ENCODE results near the gene CRCP.
A peak's percentile ranks its signal among the peaks of the same experiment; 100 is the strongest.
"Not testable (repeated sequence)": the region's sequence is repeated elsewhere in the genome, so short reads cannot be mapped to it uniquely, and the experiment has no call there.

The CRCP gene

GRCh38 chr7:66114743-66115649 lies at the start of gene CRCP:
Gene CRCP (plus strand): TSS chr7:66114847. CDS start chr7:66114963, 116 bp downstream.
- peak; percentile 66 to 67 for DNase-seq (ENCODE audit: extremely low read depth in 1 of 2, low read depth in 1 of 2)

DNA sequence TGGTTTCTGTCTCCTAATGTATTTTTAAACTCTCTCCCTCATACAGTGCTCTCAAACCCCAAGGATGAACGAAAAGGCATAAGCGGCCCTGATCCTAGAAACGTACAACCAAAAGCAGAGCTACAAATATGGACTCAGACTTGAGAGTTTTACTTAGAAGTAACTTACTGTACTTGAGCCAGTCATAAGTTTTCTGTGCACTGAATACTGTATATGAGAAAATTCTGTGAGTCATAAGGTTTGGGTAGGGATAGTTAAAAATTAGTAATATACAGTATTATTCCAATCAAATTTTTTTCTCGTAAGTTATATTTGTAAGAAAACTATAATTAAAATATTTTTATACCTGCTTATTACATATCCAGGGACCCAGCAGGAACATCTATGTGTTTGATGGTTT lies 44.9 kb upstream of the CRCP start:
- DNase-seq (ENCODE audit: extremely low read depth in 1 of 2, low read depth in 1 of 2), result no peak

- no peak for DNase-seq (ENCODE audit: extremely low read depth in 1 of 2, low read depth in 1 of 2)
Measured at GRCh38 chr7:66070222-66070621, 44.4 kb upstream of the CRCP start.

- DNase-seq (ENCODE audit: extremely low read depth in 1 of 2, low read depth in 1 of 2), result not testable (repeated sequence)
Measured at GRCh38 chr7:66072208-66072607, 42.4 kb upstream of the CRCP start.

DNA sequence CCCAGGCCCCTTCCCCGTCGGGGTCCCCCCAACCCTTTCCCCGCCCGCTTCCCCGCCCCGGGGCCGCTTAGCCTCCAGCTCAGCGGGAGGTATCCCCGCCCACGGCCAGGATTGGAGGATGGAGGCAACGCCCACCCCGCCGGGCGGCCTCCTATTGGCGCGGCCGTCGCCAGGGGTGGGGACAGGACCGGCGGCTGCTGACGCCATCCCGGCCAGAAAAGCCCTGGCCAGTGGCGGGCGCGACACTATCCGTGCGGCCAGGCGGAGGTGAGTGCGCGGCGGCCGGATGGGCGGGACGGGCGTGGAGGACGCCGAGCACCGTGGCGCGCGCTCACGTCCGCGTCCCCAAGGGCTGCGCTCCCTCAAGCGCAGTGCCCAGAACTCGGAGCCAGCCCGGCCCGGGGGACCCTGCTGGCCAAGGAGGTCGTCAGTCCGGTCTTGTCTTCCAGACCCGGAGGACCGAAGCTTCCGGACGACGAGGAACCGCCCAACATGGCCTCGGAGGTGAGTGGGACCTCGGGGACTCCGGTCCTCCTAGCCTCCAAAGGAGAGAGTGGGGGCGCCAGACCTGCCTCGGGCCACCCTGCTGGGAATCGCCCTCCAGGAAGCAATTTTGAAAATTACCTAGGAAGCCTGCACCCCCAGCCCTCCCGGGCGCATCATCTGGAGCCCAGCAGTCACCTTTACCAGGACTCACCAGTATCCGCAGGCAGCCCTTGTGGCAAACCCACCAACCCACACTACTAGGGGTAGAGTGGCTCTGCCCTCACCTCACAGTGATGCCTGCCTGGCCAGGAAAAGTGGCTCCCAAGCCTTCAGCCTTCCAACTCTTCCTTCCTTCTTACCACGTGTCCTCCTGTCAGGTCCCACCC lies 38.8 kb upstream of the CRCP start, which contains the start of gene ASL:
TSS of gene ASL (plus strand) at position 230 of the 872 bp plus-strand sequence. CDS start at position 493, 263 bp downstream.
- DNase-seq (ENCODE audit: extremely low read depth in 1 of 2, low read depth in 1 of 2), result peak; percentile 84 to 85

- no peak for DNase-seq (ENCODE audit: extremely low read depth in 1 of 2, low read depth in 1 of 2)
Measured at GRCh38 chr7:66076462-66077329, 38.0 kb upstream of the CRCP start.

GRCh38 chr7:66078067-66078466 lies 36.6 kb upstream of the CRCP start:
- DNase-seq (ENCODE audit: extremely low read depth in 1 of 2, low read depth in 1 of 2), result no peak

DNA sequence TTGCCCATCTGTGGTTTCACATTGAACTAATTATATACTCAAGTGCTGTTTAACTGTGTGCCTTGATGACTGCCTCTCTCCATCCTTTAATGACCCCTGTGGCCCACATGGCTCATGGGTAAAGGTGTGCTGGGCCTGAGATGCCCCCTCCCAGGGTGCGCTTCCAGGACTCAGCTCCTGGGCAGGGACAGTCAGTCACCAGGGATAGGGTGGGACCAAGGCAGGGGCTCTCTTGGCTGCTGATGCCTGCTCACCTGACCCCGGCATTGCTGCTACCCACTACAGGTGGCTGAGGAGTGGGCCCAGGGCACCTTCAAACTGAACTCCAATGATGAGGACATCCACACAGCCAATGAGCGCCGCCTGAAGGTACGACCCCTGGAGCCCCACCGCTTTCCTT lies 32.6 kb upstream of the CRCP start:
- no peak for DNase-seq (ENCODE audit: extremely low read depth in 1 of 2, low read depth in 1 of 2)

DNA sequence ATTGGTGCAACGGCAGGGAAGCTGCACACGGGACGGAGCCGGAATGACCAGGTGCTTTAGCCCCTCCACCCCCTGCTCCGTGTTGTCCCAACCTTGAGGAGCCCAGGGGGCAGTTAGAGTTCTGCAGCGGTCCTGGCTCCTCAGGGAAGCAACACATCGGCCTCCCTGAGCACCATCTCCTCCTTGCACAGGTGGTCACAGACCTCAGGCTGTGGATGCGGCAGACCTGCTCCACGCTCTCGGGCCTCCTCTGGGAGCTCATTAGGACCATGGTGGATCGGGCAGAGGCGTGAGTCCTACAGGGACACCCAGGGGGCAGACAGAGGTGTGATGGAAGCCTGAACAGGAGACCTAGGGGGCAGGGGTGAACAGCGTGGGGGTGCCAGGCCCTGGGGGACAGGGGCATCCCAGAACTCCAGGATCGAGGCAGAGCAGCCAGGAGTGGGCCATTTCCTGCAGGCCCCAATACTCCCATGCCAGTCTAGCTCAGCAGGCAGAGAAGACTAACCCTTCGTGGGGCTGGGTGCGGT lies 31.7 kb upstream of the CRCP start:
- no peak for DNase-seq (ENCODE audit: extremely low read depth in 1 of 2, low read depth in 1 of 2)

DNA sequence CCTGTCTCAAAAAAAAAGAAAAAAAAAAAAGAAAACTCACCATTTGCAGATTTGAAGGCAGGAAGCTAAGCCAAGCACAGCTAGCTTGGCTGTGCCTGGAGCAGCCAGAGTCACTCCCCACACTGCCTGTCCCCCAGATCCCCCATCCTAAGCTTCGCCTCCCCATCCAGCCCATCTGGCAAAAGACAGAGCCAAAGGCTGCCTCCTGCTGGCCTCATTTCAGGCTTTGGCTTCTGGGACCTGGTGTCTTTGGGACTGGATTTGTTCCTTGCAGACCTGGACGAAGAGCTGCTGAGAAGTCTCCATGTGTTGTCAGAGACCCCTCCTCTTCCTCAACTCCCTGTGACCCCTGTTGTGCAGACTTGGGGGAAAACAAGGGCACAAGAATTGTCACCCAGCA lies 31.0 kb upstream of the CRCP start:
- no peak for DNase-seq (ENCODE audit: extremely low read depth in 1 of 2, low read depth in 1 of 2)

DNA sequence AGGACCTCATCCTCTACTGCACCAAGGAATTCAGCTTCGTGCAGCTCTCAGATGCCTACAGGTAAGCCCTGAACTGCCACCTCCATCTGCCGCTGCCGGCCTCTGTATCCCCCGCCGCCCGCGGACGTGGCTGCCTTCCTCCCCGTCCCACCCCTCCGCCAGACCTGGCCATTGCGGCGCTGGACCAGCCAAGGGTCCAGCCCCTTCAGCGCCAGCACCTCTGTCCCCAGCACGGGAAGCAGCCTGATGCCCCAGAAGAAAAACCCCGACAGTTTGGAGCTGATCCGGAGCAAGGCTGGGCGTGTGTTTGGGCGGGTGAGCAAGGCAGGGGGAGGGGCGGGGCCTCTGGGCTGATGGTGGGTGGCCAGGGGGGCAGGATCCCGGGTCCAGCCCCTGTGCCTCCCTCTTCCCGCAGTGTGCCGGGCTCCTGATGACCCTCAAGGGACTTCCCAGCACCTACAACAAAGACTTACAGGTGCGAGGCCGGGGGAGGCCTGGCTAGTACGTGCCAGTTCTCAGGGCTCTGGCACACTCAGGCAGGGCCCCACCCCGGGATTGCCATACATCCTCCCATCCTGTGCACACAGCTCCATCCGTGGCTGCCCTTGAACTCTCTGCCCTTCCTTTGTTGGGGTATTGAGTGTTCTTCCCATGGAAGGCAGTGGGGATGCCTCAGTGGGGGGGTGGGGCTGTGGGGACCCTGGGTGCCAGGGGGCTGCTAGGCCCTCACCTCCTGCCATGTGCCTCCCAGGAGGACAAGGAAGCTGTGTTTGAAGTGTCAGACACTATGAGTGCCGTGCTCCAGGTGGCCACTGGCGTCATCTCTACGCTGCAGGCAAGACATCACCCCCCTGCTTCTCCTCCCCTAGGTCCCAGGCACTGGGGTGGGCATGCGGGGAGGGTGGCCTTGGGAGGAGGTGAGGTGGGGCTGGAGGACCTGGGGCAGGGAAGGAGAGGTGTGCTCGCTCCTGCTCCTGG lies 25.5 kb upstream of the CRCP start:
- DNase-seq (ENCODE audit: extremely low read depth in 1 of 2, low read depth in 1 of 2), result no peak

DNA sequence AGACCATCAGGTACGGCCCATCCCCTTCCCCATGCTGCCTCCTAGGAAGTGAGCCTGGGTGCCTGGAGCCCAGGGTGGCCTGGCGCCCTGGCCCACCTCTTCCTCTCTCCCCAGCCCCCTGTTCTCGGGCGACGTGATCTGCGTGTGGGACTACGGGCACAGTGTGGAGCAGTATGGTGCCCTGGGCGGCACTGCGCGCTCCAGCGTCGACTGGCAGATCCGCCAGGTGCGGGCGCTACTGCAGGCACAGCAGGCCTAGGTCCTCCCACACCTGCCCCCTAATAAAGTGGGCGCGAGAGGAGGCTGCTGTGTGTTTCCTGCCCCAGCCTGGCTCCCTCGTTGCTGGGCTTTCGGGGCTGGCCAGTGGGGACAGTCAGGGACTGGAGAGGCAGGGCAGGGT lies 22.0 kb upstream of the CRCP start:
- no peak for DNase-seq (ENCODE audit: extremely low read depth in 1 of 2, low read depth in 1 of 2)

DNA sequence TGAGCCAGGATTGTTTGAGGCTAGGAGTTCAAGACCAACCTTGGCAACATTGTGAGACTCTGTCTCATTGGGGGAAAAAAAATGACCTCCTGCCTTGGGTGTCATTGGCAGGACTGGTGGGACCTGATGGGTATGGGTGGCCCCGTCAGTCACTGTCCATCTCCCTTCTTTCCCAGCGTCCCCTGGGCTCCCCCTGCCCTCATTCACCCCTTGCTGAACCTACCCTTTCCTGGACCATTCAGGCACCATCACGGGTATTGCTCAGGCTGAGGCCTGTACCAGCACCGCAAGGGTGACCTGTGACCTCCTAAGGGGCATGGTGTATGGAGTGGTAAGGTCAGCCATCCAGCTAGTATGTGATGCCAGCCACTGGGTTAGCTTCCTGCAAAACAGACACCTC lies 19.6 kb upstream of the CRCP start:
- DNase-seq (ENCODE audit: extremely low read depth in 1 of 2, low read depth in 1 of 2), result no peak

- no peak for DNase-seq (ENCODE audit: extremely low read depth in 1 of 2, low read depth in 1 of 2)
Measured at GRCh38 chr7:66099232-66099550, 15.5 kb upstream of the CRCP start.

DNA sequence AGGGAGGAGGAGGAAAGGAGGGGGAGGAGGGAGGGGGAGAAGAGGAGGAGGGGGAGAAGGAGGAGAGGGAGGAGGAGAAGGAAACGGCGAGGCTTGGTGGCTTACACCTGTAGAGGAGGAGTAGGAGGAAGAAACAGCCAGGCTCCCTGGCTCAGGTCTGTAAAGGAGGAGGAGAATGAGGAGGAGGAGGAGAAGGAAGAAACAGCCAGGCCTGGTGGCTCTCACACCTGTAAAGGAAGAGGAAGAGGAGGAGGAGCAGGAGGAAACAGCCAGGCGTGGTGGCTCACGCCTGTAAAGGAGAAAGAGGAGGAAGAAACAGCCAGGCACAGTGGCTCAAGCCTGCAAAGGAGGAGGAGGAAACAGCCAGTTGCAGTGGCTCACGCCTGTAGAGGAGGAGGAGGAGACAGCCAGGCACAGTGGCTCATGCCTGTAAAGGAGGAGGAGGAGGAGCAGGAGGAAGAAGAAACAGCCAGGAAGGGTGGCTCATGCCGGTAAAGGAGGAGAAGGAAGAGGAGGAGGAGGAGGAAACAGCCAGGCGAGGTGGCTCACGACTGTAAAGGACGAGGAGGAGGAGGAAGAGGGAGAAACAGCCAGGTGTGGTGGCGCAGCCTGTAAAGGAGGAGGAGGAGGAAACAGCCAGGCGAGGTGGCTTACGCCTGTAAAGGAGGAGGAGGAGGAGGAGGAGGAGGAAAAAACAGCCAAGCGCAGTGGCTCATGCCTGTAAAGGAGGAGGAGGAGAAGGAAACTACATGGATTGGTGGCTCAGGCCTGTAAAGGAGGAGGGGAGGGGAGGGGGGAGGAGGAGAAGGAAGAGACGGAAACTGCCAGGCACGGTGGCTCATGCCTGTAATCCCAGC lies 14.9 kb upstream of the CRCP start:
- DNase-seq (ENCODE audit: extremely low read depth in 1 of 2, low read depth in 1 of 2), result no peak

DNA sequence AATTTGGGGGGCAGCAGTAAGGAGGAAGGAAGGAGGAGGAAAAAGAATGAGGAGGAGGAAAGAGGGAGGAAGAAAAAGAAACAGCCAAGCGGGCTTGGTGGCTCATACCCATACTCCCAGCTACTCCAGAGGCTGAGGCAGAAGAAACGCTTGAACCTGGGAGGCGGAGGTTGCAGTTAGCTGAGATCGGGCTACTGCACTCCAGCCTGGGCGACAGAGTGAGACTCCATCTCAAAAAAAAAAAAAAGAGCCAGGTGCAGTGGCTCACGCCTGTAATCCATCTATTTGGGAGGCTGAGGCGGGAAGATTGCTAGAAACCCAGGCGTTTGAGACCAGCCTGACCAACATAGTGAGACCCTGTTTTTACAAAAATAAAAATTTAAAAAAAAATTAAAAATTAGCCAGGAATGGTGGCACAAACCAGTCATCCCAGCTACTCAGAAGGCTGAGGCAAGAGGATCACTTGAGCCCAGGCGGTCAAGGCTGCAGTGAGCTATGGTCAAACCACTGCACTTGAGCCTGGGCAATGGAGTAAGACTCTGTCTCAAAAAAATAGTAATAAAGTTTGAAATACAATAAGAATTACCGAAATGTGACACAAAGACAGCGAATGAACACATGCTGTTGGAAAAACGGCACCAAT lies 14.1 kb upstream of the CRCP start:
- no peak for DNase-seq (ENCODE audit: extremely low read depth in 1 of 2, low read depth in 1 of 2)

DNA sequence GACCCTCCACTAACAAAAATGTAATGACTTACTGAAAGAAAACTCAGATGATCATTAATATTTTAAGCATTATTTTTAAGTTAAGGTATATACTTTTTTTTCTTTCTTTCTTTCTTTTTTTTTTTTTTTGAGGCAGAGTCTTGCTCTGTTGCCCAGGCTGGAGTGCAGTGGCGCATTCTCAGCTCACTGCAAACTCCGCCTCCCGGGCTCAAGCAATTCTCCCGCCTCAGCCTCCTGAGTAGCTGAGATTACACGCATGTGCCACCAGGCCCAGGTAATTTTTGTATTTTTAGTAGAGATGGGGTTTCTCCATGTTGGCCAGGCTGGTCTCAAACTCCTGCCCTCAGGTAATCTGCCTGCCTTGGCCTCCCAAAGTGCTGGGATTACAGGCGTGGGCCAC lies 12.5 kb upstream of the CRCP start:
- DNase-seq (ENCODE audit: extremely low read depth in 1 of 2, low read depth in 1 of 2), result not testable (repeated sequence)

- DNase-seq (ENCODE audit: extremely low read depth in 1 of 2, low read depth in 1 of 2), result not testable (repeated sequence)
Measured at GRCh38 chr7:66103994-66104393, 10.7 kb upstream of the CRCP start.
